GM21367 (cell line): ENCODE data around the gene ACOT13.
"Not testable (repeated sequence)": the region's sequence is repeated elsewhere in the genome, so short reads cannot be mapped to it uniquely, and the experiment has no call there.

Source experiments
- ATAC-seq: cut with Tn5 transposase; IDR thresholded peaks from one replicate; pipeline ENCODE4 v1.9.1; 2021; ENCODE audit not compliant: unreplicated experiment

Gene ACOT13

GRCh38 chr6:24661759-24662158 lies 5.1 kb upstream of the ACOT13 start:
- ATAC-seq = not testable (repeated sequence)

DNA sequence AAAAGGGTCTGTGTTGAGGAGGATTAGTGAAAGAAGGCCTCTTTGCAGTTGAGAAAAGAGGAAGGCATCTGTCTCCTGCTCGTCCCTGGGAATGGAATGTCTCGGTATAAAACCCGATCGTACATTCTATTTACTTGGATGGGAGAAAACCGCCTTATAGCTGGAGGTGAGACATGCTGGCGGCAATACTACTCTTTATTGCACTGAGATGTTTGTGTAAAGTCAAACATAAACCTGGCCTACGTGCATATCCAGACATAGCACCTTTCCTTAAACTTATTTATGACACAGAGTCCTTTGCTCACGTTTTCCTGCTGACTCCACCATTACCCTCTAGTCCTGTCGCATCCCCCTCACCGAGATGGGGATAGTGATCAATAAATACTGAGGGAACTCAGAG lies 4.6 kb upstream of the ACOT13 start:
- ATAC-seq = no peak

DNA sequence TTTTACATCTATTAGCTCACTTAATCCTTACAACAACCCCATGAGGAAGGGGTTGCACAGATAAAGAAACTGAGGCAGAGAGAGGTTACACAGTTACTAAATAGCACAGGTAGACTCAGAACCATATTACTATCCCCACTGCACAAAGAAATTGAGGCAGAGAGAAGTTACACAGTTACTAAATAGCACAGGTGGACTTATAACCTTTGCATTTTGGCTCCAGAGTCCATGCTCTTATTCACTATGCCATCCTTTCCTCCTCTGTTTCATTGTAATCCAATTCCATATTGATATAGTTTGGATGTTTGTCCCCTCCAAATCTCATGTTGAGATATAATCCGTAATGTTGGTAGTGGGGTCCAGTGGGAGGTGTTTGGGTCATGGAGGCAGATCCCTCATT lies 3.7 kb upstream of the ACOT13 start:
- ATAC-seq = no peak

DNA sequence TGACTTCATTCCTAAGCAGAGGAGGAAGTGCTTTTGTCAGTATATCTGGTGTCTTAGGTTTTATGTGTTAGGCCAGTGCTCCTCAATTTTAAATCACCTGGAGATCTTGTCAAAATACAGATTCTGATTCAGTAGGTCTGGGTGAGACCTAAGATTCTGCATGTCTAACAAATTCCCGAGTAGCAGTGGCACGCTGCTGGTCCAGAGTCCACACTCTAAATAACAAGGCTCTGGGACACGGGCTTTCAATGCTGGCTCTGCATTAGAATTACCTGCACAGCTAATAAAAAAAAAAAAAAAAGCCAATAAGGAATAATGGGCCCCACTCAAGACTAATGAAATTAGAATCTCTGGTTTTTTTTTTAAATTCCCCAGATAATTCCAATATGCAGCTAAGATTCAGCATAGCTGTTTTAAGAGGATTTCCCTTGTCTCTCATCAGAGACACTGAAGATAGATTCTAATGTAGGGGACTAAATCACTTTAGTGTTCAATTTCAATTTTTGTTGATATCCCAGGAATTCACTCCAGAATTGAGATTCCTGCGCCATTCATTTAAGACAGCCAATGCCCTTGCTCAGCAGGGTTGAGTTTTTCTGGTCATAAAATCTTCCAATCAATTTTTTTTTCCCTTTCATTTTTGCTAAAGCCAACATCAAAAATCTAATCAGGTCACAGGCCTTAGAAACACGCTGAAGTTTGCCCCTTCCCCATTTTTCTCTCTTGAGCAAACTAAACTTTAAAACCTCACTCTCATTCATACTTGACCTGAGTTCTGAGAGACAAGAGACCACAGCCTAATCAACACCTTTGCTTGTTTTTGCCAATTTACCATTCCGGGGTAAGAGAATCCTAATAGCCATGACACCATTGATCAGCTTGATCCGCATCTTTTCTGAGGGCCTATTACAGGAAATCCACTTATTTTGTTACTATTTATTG lies 2.6 kb upstream of the ACOT13 start:
- no peak for ATAC-seq

DNA sequence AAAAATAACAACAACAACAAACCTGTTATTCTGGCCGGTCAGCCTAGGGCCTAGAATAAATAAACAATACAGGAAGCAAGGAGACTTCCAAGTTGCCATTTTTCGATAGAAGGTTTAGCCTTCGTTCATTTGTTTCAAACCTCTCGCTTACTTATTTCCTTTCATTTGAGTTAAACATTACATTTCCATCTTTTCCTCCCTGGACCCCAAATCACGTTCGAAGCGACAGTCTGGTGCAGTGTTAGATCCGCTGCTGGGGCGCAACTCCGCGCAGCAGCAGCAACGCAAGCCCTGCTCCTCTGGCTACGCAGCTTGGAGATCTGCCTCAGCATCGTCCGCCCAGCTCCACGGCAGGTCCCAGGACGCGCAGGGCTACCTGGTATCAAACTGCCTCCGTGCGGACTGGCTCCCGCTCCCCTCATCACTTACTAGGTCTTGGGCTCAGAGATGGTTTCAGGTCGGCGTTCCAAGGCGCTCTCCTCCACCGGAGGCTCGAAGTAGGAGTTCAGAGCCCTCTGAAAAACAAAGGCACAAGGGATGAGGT lies 708 bp upstream of the ACOT13 start:
- peak; percentile 32 for ATAC-seq

GRCh38 chr6:24667378-24667803 lies 514 bp downstream of the ACOT13 start:
- ATAC-seq = no peak

DNA sequence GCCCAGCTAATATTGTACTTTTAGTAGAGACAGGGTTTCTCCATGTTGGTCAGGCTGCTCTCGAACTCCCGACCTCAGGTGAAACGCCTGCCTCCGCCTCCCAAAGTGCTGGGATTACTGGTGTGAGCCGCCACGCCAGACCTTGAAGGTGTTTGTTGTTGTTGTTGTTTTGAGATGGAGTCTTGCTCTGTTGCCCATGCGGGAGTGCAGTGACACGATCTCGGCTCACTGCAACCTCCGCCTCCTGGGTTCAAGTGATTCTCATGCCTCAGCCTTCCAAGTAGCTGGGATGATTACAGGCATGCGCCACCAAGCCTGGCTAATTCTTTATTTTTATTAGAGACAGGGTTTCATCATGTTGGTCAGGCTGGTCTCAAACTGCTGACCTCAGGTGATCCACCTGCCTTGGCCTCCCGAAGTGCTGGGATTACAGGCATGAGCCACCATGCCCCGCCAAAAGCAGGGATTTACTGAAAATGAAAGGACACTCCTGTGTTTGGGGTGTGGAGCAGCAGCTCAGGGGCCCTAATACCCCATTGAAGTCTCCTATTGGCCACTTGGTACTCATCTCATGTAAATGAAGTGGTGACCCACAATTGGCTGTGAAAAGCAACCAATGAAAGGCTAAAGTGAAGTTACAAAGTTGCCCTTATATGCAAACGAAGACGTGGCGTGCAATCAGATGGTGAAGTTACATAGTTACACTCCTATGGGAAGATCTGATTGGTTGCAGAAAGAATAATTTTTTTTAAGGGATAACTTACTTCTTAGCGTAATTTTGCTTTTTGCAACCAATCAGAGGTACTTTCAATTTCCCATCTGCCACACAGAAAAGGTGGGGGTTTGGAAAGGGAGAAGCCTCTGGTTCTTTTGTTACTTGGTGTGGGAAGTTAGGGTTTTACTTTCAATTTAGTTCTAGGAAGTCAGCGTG lies 1.5 kb downstream of the ACOT13 start:
- not testable (repeated sequence) for ATAC-seq

GRCh38 chr6:24668997-24669361 lies 2.1 kb downstream of the ACOT13 start:
- no peak for ATAC-seq

- not testable (repeated sequence) for ATAC-seq
Measured at GRCh38 chr6:24670492-24670891, 3.6 kb downstream of the ACOT13 start.

DNA sequence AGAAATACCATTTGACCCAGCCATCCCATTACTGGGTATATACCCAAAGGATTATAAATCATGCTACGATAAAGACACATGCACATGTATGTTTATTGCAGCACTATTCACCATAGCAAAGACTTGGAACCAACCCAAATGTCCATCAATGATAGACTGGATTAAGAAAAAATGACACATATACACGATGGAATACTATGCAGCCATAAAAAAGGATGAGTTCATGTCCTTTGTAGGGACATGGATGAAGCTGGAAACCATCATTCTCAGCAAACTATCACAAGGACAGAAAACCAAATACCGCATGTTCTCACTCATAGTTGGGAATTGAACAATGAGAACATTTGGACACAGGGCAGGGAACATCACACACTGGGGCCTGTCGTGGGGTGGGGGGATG lies 4.2 kb downstream of the ACOT13 start:
- not testable (repeated sequence) for ATAC-seq

DNA sequence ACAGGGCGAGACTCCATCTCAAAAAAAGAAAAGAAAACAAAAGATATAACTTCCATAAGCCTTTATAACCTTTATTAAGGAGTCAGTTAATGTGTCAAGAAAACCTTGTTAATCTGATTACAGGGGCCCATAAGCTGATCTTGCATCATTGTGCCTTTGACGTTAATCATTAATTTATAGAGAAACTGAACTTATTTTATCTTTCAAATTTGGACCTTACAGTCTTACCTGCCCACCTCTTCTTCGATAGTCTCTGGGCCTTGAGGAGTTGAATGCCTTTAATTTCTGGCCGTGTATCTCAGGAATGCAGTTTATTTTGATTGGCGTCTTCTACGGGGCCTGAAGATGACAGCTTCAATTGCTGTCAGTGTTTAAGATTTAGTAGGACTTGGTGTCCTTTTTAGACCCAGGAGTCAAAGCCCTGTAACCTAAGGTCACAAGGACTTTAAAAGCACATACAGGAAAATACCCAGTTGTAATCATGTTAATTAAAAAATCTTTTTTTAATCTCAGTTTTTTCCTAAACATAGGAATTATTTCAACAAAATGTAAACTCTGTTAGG lies 5.8 kb downstream of the ACOT13 start:
- no peak for ATAC-seq

GRCh38 chr6:24673625-24674024 lies 6.7 kb downstream of the ACOT13 start:
- ATAC-seq = no peak

DNA sequence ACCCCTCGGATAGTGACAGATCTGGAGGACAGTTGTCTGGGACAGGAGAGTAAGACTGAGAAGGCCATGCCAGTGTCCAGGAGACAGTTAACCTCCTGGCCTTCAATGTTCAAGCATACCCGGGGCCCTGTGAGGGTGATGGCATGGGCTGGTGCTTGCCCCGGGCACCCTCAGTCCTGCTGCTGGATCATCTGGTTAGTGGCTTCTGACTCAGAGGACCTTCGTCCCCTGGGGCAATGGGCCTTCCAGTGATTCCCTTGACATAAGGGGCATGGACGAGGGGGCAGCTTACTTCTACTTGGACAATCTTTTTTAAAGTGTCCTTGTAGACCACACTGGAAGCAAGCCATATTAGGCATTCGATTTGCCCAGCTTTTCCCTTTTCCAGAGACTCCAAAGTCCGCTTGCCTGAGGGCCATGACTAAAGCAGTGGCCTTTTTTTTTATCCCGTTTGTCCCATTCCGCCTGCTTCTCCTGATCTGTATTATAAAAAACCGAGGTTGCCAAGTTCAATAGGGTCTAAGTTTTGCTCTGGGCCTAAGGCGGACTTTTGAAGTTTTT lies 12.0 kb downstream of the ACOT13 start:
- ATAC-seq = not testable (repeated sequence)

DNA sequence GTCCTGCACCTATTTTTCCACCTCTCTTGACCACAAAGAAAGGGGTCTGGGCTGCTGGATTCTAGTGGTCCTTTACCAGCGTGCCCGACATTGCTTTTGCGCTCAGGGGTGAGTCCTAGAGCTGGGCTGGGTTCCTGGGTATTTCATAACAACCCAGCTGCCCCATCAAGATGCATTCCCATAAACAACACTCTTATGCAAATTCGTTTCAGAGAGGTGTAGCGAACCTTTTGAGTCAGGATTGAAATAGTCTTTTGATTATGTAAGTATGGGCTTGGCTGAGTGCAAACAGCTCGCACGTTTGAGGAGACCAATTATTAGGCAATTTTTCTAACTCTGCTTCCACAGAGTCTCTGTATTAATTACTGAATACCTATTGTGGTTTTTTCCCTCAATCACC lies 13.7 kb downstream of the ACOT13 start:
- ATAC-seq = no peak

GRCh38 chr6:24683297-24684296 lies 16.7 kb downstream of the ACOT13 start:
- ATAC-seq = no peak

GRCh38 chr6:24686408-24686807 lies 19.5 kb downstream of the ACOT13 start:
- no peak for ATAC-seq

- no peak for ATAC-seq
Measured at GRCh38 chr6:24686946-24687345, 20.1 kb downstream of the ACOT13 start.

- no peak for ATAC-seq
Measured at GRCh38 chr6:24689964-24690363, 23.1 kb downstream of the ACOT13 start.

GRCh38 chr6:24690593-24690992 lies 23.7 kb downstream of the ACOT13 start:
- no peak for ATAC-seq

- no peak for ATAC-seq
Measured at GRCh38 chr6:24691550-24691949, 24.7 kb downstream of the ACOT13 start.
